GM19438 (cell line): ENCODE data around the gene METTL6.
"Not testable (repeated sequence)": the region's sequence is repeated elsewhere in the genome, so short reads cannot be mapped to it uniquely, and the experiment has no call there.

ENCODE experiments used
- ATAC-seq: cut with Tn5 transposase; IDR thresholded peaks from one replicate; pipeline ENCODE4 v1.9.1; 2021; ENCODE audit warnings: low read depth; ENCODE audit not compliant: unreplicated experiment

METTL6 gene

DNA sequence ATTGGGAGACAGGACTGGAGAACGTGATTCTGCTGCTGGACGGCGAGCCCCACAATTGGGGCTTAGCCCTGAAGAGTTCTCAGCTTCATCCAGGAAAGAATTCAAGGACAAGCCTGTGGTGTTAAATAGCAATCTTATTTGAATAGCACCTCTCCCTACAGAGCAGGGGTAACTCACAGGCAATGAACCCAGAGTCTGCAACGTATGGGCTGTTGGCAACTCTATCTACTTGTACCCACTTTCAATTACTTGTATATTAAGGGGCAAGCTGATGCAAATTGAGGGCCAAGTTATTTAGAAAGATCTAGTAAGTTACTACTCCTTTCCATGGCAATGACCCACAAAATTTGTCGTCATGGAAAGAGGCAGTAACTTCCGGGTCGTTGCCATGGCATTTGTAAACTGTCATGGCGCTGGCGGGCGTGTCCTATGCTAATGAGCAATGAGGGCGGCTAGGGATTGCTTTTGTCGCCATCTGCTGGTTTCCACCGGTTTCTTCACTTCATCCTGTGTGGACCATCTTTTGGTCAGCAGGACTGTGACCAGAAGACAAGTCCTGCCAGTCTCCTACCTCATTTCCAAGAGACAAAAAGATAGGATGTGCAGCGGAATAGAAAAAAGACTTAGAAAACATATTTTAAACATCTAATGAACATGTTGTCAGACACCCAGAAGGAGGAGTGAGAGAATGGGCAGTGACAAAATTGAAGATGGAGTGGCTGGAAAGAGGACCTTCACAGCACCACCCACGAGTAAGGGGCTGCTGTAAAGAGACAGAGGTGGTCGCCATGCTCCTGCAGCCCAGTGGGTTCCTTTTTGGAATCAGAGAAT, 49.2 kb downstream of the METTL6 start:
- peak; percentile 85 for ATAC-seq

DNA sequence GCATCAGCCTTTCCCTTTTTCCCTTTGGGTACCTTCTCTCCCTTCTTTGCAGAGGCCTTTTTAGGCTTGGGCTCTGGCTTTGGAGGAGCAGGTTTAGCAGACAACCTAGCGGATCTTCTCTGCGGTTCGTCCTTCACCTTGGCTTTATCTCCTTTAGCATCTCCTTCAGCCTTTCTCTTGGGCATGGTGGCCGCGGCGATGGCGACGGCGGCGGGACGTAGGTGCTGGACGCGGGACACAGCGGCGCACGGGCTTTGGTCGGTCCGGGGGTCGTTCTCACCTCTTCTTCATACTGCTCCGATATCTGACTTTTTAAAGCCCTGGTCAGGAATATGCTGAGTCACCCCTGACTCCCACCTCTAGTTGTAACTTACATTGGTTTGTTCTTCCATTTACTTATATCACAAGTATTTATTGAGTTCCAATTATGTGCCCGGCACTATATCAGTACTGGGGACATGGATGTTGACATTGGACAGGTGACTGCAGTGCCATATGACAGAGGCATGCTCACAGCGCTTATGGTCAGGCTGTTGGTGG, 51.8 kb downstream of the METTL6 start:
- ATAC-seq = no peak

DNA sequence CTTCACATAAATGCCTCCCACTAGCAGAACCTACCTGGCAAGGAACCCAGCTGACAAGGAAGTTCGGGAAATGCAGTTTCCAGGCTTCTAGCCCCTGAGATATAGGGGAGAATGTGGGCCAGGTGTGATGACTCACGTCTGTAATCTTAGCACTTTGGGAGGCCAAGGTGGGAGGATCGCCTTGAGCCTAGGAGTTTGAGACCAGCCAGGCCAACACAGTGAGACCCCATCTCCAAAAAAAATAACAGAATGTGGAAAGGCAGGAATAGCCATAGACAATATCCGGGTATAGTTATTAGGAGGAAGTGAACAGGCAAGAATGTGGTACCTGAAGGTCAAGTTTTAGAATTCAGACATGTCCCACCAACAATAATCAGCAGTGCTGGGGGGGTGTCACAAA, 54.4 kb downstream of the METTL6 start:
- ATAC-seq = no peak

DNA sequence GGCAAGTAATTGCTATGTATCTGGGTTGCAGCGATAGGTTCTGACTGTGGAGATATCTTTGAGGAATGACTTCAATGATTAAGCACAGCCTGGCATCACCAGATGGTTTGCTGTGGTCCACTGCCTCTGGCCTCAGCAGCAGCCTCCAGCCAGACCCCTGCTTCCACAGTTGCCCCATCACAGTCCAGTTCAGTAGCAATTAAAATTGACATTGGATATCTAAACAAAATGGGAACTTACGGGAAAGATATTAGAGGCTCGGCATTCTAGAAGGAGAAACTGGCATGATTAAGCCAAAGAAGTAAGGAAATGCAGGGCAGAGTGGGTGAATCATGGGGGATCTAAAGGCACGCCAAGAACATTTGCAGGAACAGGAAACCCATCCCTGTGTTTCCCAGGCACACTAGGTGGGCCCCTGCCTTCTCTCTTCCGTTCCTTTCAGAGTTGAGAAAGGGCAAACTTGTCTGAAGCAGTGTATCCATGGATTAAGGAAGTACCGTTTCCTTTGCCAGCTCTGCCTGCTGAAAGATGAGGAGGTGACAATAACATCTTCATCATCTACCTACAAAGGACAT, 58.7 kb downstream of the METTL6 start:
- ATAC-seq = no peak

DNA sequence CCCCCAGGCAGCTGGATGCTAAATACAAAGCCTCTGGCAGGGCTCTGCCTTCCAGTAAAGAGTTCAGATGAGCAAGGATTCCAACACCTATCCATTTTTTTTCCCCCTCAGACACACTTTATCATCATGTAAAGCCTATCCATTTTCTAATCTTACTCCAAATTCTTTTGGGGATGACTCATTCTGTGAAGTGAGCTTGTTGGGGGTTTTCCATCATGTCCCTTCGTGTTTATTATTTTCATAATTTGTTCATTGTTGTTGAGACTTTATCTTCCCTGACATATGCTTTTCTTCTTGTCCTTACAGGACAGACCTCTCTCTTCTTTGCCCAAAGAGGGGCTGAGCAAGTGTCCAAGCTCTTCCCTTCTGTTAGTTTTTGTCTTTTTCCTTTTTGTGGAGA, 60.3 kb downstream of the METTL6 start:
- no peak for ATAC-seq

DNA sequence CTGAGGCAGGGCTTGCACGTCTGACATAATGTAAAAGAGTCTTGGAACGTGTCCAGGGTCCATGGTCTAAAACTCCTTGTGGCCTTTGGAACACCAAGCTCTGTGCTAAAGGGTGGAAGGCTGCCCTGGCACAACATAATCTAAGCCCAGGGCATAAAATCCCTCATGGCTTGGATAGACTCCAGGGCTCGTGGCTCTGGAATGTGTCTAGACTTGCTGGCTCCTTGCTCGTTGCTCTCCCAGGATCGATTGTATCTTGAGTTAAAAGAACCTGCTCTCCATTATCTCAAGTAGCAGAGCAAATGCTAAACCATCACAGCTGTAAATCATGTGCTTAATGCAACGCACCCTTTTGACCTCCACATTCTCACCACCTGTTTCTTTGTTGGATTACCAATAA, 63.3 kb downstream of the METTL6 start:
- ATAC-seq = not testable (repeated sequence)

DNA sequence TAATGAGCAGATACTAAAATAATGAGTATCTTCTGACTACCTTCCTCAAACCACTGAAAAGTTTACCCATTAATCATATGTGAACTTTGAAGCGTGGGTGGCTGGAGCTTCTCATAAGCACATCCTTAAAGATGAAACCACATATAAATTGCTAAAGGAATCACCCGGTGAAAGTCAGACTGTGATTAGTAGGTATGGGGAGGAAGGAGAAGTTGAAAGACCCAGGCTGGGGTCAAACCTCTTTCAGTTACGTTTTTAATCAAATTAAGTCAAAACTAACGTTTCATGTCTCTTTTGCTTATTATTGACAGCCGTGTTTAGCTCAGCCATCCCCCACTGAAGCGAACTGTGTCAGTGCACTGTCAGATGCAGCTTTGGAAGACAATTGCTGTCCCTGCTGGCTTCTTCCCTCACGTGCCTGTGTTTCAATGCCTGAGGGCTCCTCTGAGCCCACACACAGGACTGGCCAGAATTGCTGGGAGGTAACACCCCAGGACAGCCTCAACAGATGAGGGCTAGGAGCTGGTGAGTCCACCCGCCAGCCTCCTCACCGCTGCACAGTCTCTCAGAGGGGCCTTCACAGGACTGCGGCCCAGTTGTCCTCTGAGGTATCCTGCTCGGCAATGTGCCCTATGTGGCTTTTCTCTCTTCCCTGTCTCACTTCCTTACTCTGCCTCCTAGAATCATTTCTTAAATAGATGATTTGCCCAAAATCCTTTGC, 65.7 kb downstream of the METTL6 start:
- ATAC-seq = peak; percentile 72

DNA sequence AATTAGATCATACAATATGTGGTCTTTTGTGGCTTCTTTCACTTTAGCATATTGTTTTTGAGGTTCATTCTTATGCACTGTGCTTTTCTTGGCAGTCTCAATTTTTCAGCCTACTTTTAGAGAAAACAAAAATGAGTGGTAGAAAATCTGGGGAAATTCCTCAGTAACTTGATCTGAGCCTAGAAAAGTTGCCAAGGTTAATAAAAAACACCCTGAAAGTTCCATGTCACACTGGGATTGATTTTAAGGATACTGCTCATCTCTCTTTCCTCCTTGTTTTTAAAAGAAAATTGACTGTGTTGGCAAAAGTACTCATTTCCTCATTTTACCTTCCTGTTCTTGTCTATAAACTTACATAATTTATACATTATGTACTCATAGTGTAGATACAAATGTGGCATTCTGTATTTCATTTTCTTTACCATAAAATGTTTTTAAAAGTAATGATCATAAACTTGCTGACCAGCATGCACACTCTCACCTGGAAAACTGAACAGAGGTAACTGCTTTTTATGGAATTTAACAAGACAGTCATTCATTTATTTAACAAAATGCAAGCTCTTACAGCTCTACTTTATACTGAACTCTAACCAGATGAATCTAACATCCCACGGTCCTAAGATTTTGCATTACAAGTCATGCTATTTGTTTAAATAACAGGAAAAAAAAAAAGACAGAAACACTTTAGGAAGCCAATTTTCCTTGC, 66.4 kb downstream of the METTL6 start:
- no peak for ATAC-seq
